ENCODE data around the gene LRP10.
"Not testable (repeated sequence)": the region's sequence is repeated elsewhere in the genome, so short reads cannot be mapped to it uniquely, and the experiment has no call there.

The LRP10 gene, protein sequence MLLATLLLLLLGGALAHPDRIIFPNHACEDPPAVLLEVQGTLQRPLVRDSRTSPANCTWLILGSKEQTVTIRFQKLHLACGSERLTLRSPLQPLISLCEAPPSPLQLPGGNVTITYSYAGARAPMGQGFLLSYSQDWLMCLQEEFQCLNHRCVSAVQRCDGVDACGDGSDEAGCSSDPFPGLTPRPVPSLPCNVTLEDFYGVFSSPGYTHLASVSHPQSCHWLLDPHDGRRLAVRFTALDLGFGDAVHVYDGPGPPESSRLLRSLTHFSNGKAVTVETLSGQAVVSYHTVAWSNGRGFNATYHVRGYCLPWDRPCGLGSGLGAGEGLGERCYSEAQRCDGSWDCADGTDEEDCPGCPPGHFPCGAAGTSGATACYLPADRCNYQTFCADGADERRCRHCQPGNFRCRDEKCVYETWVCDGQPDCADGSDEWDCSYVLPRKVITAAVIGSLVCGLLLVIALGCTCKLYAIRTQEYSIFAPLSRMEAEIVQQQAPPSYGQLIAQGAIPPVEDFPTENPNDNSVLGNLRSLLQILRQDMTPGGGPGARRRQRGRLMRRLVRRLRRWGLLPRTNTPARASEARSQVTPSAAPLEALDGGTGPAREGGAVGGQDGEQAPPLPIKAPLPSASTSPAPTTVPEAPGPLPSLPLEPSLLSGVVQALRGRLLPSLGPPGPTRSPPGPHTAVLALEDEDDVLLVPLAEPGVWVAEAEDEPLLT

DNA sequence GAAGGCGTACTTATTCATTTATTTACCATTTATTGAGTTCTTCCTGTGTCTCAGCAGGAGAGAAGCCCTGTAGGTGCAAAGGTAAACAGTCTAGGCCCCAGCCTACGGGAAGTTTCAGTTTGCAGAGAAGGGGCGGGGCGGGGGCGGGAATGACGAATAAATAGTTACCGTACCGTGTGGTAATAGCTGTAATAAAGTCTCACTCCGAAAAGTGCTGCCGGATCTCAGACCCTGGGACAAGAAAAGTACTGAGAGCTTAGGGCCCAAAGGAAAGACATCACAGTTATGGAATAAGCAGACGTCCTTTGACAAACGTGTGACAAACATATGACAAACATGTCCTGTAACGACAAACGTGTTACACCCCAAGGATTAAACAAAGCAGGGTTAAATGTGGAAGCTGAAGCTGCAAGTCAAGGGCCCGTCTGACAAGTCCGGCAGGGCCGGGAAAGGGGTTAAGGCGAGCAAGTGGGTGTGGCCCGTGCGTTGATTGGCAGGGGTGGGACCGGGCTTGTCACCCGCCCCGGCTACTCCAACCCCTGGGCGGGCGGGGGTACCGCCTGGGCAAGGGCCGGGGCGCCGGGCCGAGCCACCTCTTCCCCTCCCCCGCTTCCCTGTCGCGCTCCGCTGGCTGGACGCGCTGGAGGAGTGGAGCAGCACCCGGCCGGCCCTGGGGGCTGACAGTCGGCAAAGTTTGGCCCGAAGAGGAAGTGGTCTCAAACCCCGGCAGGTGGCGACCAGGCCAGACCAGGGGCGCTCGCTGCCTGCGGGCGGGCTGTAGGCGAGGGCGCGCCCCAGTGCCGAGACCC lies at the start of gene LRP10:
Gene LRP10, plus strand, starts transcription at position 517 of the 809 bp plus-strand sequence. CDS start 564 bp downstream, outside the sequence.
- DNase-seq (ENCODE audit: low spot score) = peak; percentile 92

DNA sequence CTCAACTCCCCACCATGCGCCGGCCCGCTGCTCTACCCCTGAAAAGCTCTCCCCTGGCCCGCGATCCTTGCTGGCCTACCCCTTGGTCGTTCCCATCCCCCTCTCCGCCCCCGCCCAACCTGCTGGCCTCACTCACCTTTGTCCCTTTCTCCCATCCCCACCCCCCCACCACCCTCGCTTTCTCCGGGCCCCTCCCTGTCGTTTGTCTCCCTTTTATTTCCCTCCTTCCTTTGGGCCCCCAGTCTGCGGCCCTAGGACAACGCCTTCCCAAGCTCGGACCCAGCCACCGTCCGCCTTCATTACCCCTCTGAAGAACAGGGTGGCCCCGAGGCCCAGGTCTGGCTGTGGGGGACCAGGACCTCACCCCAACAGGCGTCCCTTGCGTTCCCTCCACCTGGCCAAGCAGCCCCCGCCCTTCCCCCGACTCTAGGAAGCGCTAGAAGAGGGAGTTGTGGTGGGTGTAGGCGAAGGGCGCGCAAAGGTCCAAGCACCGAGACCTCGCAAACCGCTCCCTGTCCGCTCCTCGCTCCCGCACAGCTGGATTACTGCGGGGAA lies 49.4 kb upstream of the LRP10 start:
- DNase-seq (ENCODE audit: low spot score) = peak; percentile 77

DNA sequence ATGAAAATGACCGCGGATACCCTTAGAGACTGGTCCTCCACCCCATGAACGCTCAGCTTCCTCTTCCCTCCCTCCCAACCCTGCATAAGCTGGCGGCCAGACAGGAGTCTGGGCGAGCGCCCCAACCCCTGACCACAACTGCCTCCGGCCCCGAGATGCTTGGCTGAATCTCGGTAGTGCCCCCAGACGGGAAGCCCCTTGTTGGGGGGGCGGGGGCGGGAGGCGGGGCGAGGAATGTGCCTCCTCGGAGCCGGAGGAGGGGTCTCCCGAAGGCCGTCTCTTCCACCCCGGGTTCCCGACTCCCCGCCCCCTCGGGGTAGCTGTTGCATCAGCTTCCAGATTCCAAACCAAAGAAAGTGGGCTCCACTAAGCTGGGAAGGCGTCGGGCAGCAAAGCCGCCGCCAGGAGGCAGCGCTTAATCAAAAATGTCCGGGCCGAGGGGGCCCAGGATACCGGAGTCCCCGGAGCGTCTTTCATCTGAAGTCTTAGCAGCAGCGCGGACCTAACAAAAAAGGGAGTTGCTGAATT lies 48.9 kb upstream of the LRP10 start:
- peak; percentile 86 for DNase-seq (ENCODE audit: low spot score)

DNA sequence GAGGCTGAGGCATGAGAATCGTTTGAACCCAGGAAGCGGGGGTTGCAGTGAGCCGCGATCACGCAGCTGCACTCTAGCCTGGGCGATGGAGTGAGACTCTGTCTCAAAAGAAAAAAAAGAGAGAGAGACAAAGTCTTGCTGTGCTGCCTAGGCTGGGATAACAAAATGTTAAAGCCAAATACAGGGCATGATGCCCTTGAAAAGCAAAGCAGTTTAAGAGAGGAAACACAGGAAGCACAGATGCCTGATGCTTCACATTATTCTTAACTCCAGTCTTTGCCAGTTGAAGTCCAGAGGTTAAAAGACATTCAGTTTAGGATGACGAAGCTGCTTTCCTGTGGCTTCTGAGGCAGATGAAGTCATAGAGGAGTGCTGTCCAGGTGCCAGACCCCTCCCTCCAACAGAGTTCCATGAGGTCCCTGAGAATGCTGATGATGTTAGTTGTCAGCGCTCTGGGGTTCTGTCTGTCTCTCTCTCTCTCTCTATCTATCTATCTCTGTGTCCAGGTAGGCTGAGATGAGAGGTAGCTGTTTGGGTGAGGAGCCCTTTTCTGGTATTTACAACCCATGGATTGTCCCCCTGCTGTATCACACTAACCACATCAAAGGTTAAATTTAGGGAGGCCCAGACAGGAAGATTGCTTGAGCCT lies 46.7 kb upstream of the LRP10 start:
- DNase-seq (ENCODE audit: low spot score) = no peak

DNA sequence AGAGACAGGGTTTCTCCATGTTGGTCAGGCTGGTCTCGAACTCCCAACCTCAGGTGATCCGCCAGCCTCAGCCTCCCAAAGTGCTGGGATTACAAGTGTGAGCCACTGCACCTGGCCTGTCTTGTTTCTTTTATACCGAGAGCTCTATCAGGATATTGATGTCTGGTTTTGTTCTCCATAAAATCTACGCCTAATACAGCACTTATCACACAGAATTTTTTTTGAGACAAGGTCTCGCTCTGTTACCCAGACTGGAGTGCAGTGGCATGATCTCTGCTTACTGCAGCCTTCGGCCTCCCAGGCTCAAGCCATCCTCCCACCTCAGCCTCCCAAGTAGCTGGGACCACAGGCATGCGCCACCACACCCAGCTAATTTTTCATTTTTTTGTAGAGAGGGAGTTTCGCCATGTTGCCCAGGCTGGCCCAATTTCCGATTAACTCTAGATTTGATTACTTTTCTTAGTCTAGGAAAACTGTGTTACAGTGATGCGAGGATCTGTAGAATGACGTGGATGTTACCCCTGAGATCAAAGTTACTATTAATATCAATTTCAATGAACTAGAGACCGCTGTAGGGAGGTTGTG lies 42.4 kb upstream of the LRP10 start:
- DNase-seq (ENCODE audit: low spot score) = not testable (repeated sequence)

DNA sequence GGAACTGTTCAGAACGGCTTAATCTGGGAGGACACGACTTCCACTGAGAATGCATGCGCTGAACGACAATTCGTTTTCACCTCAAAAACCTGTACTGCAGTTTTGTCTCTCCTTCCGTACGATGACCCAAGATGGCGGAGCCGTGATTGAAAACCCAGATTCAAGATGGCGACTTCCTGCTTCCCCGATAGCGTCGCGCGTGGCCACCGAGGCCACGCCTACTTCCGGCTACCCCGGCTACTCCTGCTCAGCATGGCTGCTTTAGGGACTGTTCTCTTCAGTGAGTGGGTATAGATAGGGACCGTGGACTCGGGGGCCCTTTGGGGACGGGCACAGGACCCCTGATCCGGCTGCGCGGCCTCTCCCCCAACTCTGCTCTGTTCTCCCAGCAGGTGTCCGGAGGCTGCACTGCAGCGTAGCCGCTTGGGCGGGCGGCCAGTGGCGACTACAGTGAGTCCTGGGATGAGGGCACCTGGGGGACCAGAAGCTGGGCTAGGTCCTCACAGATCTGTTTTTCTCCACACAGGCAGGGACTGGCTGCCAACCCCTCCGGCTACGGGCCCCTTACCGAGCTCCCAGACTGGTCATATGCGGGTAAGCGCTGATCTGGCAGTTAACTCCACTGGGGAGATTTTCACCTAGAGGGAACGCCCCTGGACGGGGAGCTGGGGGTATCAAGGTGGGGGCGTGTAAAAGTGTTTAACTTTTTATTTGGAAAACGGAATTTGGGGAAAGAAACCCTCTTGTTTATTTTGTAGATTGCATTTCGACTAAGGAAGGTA lies 41.7 kb upstream of the LRP10 start, which contains the start of gene MRPL52:
Gene MRPL52, plus strand, starts transcription at position 227 of the 782 bp plus-strand sequence. Its CDS starts 26 bp downstream, at position 253.
- DNase-seq (ENCODE audit: low spot score) = peak; percentile 84

DNA sequence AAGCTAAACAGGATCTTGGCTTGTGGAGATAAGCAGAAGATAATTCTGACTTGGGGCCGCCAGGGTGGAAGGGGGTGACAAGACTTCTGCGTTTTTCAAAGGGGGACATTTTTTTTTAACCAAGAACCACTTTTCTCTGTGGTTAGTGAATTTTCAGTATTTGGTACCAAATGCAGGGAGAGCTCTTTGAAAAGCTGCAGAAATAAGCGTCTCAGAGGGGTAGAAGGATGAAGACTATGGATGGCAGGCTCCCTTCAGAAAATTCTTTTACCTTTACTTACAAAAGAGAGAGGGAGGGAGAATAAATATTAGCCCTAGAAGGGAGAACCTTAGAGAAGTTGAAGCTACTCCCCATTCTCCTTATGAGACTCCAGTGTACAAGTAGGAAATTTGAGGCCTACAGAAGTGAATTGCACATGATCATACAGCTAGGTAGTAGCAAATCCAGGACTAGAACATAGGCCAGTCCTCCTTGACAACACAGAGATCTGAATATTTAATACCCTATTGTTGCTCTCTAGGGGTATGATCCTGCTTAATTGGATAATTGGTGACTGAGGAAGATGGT lies 41.0 kb upstream of the LRP10 start:
- DNase-seq (ENCODE audit: low spot score) = no peak

DNA sequence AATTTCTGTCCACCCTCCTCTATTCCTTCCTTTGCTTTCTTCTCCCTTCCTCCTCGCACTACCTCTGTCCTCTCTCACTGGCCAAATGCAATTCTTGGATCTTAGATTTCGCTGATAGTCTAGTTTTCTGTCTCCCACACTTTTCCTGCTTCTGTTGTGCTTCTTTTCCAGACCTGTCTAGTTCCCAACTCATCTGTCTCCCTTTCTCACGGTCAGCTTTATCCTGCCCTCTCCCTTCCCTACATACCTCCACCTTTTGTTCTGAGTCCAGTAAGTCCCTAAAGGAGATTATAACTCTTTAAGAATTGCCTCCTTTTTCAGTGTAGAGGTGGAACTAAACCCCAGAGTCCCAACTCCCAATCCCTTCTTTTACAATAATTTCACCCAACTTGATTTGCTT lies 36.0 kb upstream of the LRP10 start:
- DNase-seq (ENCODE audit: low spot score) = no peak

DNA sequence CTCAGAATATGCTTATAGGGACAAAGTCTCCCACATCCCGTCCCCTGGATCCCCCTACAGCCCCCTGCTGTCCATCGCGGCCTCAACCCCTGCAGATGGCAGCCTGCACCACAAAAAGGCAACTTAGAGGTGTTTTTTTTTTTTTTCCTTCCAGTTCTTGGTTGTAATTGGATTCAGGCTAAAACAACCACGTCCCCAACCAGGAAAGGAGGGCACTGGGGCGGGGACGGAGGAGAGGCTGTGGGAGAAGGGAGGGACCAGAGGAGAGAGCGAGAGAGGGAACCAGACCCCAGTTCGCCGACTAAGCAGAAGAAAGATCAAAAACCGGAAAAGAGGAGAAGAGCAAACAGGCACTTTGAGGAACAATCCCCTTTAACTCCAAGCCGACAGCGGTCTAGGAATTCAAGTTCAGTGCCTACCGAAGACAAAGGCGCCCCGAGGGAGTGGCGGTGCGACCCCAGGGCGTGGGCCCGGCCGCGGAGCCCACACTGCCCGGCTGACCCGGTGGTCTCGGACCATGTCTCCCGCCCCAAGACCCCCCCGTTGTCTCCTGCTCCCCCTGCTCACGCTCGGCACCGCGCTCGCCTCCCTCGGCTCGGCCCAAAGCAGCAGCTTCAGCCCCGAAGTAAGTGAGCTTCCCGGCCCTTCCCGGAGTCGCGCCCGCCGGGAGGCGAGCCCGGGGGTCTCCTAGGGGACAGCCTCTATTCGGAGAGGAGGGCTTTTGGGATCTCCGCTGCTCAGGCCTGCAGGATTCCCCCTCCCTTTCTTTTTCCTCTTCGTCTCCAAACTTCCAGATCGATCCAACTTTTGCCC lies 35.0 kb upstream of the LRP10 start, which contains the start of gene MMP14:
Gene MMP14, plus strand, starts transcription at position 285 of the 813 bp plus-strand sequence. Its CDS starts 233 bp downstream, at position 518.
- DNase-seq (ENCODE audit: low spot score) = peak; percentile 82

DNA sequence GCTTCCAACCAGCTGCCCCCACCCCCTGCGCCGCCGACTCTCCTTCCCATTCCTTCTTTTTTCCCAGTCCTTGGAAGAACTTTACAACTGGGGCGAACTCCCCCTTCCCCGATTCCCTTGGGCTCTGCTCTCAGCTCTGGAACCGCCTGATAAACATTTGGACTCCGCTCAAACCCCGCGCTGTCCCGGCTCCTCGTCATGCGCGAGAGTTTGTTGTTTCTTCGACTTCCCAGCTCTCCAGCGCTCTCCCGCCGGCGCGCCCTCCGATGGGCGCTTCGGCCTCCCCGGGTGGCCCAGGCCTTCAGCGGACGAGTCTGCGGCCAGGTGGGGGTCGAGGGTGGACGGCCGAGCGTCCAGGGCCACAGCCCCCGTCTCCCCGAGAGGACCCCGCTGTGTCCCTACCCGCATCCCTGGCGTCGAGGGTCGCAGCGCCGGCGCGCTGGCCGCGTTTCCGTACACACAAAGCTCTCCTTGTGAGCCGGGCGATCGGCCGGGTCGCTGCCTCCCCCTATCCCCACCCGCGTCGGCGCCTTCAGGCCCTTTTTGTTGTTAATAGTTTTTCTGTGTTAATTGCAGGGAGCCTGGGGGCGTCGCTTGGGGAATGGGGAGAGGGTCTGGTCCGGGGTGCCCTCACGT lies 34.3 kb upstream of the LRP10 start:
- DNase-seq (ENCODE audit: low spot score) = no peak

DNA sequence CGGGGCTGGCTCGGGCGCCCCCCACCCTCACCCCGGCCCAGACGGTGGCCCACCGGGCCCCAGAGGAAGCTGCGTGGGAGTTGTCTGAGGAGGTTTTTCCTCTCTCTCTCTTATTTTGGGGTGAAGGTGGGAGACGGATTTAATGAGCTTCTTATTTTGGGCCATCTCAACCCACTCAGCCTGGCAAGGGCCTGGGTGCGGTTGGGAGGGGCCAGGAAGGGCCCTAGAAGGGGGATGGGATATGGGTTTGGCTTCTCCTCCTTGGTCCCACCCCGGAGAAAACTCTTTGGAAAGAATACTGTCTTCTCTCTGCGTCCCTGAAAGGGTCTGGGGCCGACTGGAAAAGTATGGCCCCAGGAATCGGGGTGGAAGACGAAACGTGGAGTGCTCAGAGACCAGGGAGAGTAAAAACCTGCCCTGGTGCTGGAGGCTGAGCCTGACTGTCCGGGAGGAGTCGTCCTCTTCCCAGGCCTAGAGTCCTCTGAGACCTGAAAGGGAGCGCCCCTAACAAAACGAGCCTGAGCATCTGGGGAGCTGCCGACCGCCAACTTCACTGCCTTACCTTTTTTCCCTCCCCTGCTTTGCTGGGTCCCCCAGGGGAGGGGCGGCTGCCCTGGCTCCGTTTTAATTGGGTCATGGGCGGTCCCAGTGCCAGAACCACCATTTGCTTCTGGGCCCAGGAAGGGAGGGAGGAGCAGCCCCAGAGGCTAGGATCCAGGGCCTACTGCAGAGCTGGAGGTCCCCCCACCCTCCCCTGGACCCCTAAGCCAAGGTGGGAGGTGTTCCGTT lies 33.6 kb upstream of the LRP10 start:
- no peak for DNase-seq (ENCODE audit: low spot score)

DNA sequence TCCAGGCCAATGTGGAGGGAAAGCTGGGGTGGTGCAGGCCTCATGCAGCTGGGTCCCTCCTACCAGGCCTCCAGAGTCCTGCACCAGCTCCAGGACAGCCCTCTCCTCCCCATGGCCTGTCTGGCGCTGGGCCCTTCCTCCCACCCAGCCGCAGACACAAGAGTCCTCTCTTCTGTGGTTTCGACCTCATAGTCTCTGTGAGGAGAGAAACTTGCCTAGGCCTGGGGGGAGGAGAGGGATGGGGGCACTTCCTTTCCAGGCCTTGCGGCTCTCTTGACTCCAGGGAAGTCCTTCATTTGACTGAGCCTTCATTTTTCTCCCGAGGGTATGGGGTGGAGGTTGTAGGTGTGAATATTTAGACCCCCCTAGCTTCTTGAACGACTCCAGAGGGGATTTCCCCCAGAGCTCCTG lies 32.9 kb upstream of the LRP10 start:
- no peak for DNase-seq (ENCODE audit: low spot score)

DNA sequence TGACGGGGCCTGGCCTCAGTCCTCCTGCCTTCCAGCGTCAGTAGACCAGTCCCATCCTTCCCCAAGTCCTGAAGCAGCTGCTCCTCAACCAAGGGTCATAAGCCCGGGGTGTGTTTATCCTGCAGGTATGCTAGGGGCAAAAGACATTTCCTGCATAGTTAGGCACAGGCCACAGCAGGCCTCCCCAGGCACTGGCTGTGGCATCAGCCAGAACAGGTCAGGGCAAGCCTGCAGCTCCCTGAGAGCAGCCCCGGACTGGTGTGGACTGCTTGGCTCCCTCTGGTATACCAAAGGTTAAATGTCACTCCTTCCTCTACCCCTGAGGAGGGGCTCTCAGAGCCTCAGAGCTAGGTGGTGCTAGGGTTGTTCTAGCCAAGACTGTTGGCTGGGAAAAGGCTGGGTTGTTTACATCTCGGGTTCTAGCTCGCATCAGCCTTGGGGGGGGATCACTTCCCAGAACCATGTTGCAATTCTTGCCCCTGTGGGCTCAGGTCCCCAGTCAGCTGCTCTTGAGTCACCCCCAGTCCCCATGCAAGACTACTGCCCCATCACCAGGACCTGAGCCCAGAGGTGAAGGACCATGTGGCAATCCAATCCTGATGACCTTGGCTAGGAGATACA lies 32.3 kb upstream of the LRP10 start:
- no peak for DNase-seq (ENCODE audit: low spot score)

DNA sequence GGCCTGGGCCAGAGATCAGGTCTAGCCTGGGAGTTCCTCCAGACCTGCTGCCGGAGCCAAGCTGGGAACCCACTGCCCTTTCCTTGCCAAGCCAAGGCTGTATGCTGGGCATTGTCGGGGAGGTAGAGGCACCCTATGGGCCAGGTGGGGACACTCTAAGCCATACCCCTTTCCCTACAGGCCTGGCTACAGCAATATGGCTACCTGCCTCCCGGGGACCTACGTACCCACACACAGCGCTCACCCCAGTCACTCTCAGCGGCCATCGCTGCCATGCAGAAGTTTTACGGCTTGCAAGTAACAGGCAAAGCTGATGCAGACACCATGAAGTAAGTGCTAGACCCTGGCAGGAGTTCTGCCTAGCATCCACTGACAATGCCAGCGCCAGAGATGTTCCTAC lies 30.2 kb upstream of the LRP10 start:
- no peak for DNase-seq (ENCODE audit: low spot score)

DNA sequence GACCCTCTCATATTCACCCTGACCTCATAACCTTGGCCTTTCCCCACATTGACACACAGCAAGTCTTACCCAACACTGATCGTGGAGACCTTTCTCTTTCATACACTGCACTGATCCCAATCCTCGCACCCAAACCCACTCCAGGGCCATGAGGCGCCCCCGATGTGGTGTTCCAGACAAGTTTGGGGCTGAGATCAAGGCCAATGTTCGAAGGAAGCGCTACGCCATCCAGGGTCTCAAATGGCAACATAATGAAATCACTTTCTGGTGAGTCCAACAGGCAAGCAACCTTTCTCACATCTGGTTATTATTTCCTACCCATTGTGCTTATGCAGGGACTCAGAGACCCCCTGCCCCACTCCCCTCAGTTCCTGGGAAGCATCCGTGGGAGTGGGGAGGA lies 29.8 kb upstream of the LRP10 start:
- no peak for DNase-seq (ENCODE audit: low spot score)

DNA sequence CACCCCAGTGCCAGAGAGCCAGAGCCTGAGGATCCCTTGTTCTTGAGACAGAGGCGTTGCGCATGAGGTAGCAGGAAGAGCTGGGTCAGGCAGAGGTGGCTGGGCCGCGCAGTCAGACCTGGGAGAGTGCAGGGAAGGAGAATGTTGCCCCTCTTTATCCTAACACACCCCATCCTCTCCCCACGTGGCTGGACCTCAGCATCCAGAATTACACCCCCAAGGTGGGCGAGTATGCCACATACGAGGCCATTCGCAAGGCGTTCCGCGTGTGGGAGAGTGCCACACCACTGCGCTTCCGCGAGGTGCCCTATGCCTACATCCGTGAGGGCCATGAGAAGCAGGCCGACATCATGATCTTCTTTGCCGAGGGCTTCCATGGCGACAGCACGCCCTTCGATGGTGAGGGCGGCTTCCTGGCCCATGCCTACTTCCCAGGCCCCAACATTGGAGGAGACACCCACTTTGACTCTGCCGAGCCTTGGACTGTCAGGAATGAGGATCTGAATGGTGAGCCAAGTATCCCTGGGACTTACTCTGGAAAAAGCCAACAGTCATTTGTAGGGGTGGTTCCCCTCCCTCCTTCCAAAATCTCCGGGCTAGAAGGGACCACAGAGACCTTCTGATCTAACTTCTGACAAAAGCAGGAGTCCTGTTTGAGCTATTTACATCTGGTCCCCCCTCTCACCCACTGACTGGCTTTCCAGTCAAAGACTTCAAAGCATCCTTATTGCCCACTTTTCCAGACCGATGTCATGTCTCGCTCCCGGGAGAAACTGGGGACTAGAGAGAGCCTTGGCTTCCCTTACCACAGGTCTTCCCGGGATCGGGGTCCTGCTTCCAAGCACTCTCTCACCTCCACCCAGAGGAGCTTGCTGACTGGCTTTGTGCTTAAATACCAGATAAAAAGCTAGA lies 29.1 kb upstream of the LRP10 start:
- no peak for DNase-seq (ENCODE audit: low spot score)
